Measurements from ENCODE around the gene RIN3. TPM values are rescaled to one million over a fixed set of nuclear protein-coding genes. Genes with fewer than 3 reads are reported as not detected.

The RIN3 gene
- total RNA-seq, 6 experiments from 2014 or later, result 19.7 to 26.0 (median 24.6) TPM

- peaks cover 10% of the 10 kb centered on the region; the same call in 1 of the 2 replicates for H3K4me1 Mint-ChIP-seq (ENCODE audit: low read depth)
- no peak for DNase-seq
- peaks cover 10% of the 10 kb centered on the region for H3K36me3 Mint-ChIP-seq (ENCODE audit: low read depth)
- no peak overlapping the region for H3K27ac Mint-ChIP-seq
- no peak for TF ChIP-seq CTCF (IDR thresholded peaks at IDR 0.05)
- H3K9me3 Mint-ChIP-seq, result no peaks in the 10 kb centered on the region
- no peaks in the 10 kb centered on the region; the same call in 1 of the 2 replicates for H3K27me3 Mint-ChIP-seq (ENCODE audit: insufficient read depth)
- H3K4me3 Mint-ChIP-seq, result no peak overlapping the region
Measured at GRCh38 chr14:92523752-92524151, 10.2 kb downstream of the RIN3 start.

GRCh38 chr14:92524602-92525185 is 11.1 kb downstream of the RIN3 start:
- no peak for DNase-seq
- H3K4me1 Mint-ChIP-seq (ENCODE audit: low read depth), result peaks cover 12% of the 10 kb centered on the region
- H3K27ac Mint-ChIP-seq, result no peak overlapping the region
- peaks cover 13% of the 10 kb centered on the region for H3K36me3 Mint-ChIP-seq (ENCODE audit: low read depth)
- H3K27me3 Mint-ChIP-seq (ENCODE audit: insufficient read depth), result no peaks in the 10 kb centered on the region; the same call in 1 of the 2 replicates
- TF ChIP-seq CTCF (IDR thresholded peaks at IDR 0.05), result no peak
- H3K4me3 Mint-ChIP-seq, result no peak overlapping the region
- no peaks in the 10 kb centered on the region for H3K9me3 Mint-ChIP-seq

- H3K9me3 Mint-ChIP-seq, result no peaks in the 10 kb centered on the region
- no peak for DNase-seq
- no peaks in the 10 kb centered on the region; the same call in 1 of the 2 replicates for H3K27me3 Mint-ChIP-seq (ENCODE audit: insufficient read depth)
- no peak overlapping the region for H3K4me3 Mint-ChIP-seq
- TF ChIP-seq CTCF (IDR thresholded peaks at IDR 0.05), result no peak
- peaks cover 17% of the 10 kb centered on the region for H3K4me1 Mint-ChIP-seq (ENCODE audit: low read depth)
- peaks cover 18% of the 10 kb centered on the region for H3K36me3 Mint-ChIP-seq (ENCODE audit: low read depth)
- H3K27ac Mint-ChIP-seq, result no peak overlapping the region
Measured at GRCh38 chr14:92525322-92526095, 11.9 kb downstream of the RIN3 start.

- peaks cover 35% of the 10 kb centered on the region for H3K4me1 Mint-ChIP-seq (ENCODE audit: low read depth)
- no peaks in the 10 kb centered on the region; the same call in 1 of the 2 replicates for H3K27me3 Mint-ChIP-seq (ENCODE audit: insufficient read depth)
- no peak for TF ChIP-seq CTCF (IDR thresholded peaks at IDR 0.05)
- no peak overlapping the region for H3K4me3 Mint-ChIP-seq
- H3K9me3 Mint-ChIP-seq, result no peaks in the 10 kb centered on the region
- peaks cover 13% of the 10 kb centered on the region for H3K36me3 Mint-ChIP-seq (ENCODE audit: low read depth)
- H3K27ac Mint-ChIP-seq, result peak overlapping the region; percentile 25; the same call in 1 of the 2 replicates
- no peak for DNase-seq
Measured at GRCh38 chr14:92527721-92528120, 14.1 kb downstream of the RIN3 start.

- no peak for DNase-seq
- no peak overlapping the region for H3K4me3 Mint-ChIP-seq
Measured at GRCh38 chr14:92528486-92529100, 15.0 kb downstream of the RIN3 start.

More at GRCh38 chr14:92528486-92529100, 15.0 kb downstream of the RIN3 start:
- Mint-ChIP-seq H3K4me1 (ENCODE audit: low read depth) (peaks cover 35% of the 10 kb centered on the region), H3K27me3 (ENCODE audit: insufficient read depth) (no peaks in the 10 kb centered on the region; the same call in 1 of the 2 replicates), H3K9me3 (no peaks in the 10 kb centered on the region), H3K27ac (no peak overlapping the region), H3K36me3 (ENCODE audit: low read depth) (peaks cover 13% of the 10 kb centered on the region)
- TF ChIP-seq CTCF (IDR thresholded peaks at IDR 0.05), result no peak

All from HFFc6 (cell line).